Stimulated activated CD8-positive, alpha-beta memory T cell treated with anti-CD3 and anti-CD28 coated beads, Interleukin-12 subunit alpha, Interleukin-12 subunit beta, amount 100 ng/mL, for 24 hours (primary cell): Measurements from ENCODE around the gene SPDYC.
A peak's percentile ranks its signal among the peaks of the same experiment; 100 is the strongest.
"Not testable (repeated sequence)": the region's sequence is repeated elsewhere in the genome, so short reads cannot be mapped to it uniquely, and the experiment has no call there.

Experiments
- DNase-seq: peaks from one replicate; pipeline ENCODE4 v3.0.0-alpha.2; 2020; ENCODE audit errors: extremely low read depth

SPDYC gene

DNA sequence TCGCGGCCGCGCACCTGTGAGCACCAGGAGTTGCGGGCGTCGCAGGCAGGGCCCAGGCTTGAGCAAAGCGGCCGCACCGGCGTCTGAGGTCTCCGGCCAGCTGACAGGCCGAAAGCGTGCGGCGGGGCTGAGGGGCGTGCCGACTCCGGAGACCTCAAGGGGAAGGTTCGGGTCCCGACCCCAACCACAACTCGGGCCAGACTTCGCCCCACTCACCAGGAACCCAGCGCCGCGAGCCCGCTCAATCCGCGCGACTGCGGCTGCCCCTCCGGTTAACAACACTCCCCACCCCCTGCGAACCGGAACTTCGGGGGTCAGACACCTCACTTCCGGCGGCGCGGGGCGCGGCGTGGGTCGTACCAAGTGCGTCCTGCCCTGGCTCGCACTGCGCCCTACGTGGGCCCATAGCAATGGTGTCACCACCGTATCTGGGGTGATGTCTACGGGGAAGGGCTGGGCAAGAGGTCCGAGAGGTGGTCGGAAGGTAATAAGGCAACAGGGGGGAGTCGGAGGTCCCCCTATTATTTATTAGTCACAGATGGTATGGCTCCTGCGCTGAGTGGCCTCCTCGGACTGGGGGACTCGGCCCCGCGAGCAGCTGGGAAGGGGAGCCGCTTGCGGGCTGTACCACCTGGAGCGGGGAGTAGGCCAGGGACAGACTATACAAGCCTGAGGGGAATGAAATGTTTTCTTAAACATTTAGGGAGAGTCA lies 35.6 kb upstream of the SPDYC start, which contains the start of gene SYVN1:
Gene SYVN1 (minus strand): TSS at position 280 of the 712 bp plus-strand sequence. CDS start 918 bp downstream, outside the sequence.
- peak; percentile 85 for DNase-seq

DNA sequence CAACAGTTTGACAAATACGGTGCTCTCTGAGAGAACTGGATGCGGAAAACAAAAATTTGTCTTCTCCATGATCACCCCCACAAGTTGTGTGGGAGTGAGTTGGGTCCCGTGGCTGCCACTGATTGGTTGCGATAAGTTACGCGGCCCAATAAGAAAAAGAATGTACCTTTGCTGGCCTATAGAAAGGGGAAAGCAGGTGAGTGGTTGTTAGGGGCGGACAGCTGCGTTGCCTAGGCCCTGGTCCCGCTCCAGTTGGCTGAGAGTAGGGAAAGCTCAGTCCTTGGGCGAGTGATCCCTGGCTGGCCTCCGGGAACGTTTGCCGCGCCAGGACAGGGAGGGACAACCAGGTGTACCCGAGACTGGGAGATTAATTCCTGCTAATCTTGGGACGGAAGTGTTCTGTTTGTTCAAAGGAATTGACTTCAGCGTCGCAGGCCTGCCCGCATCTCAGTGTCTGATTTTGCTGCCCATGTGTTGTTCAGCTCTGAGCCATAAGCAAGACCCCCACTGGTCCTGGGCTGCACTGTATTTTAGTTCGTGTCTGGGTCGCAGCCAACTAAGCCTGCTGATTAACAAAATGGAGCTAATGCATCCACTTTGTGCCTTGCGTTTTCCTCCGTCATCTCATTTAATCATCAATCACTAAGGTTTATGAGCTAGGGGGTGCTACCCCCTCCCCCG lies 34.9 kb upstream of the SPDYC start:
- peak; percentile 59 for DNase-seq

DNA sequence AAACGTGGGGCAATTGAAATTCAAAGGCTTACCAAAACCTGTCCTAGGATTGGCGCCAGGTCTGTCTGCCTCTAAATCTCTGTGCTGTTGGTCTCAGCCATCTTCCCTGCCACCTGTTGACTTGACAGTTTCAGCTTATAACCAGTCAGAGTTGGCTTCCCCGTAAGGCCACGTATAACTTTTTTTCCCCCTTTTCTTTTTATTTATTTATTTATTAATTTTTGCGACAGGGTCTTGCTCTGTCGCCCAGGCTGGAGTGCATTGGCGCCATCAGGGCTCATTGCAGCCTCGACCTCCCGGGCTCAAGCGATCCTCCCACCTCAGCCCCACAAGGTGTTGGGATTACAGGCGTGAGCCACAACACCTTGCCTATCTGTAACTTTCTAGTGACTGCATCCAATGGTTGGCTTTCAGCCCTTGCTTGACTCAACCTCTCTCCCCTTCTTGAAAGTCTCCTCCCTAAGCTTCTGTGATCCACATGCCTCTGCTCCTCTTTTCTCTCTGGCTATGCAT lies 34.3 kb upstream of the SPDYC start:
- DNase-seq: no peak

DNA sequence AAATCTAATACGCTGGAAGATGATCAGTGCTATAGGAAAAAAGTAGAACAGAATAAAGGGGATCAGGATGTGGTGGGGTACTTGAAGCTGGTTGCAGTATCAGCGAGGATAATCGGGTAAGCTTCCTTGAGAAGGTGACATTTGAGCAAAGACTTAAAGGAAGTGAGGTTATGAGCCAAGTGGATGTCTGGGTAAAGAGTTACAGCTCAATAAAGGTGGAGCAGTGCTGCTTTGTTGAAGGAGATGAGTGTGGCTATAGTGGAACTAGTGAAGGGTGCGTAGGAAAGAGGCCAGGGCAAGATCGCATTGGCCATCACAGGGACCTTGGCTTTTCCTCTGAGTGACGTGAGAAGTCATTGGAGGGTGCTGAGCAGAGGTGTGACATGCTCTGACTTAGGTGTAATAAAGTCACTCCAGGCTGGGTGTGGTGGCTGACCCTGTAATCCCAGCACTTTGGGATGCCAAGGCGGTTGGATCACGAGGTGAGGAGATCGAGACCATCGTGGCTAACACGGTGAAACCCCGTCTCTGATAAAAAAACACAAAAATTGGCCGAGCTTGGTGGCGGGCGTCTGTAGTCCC lies 33.4 kb upstream of the SPDYC start:
- no peak for DNase-seq

DNA sequence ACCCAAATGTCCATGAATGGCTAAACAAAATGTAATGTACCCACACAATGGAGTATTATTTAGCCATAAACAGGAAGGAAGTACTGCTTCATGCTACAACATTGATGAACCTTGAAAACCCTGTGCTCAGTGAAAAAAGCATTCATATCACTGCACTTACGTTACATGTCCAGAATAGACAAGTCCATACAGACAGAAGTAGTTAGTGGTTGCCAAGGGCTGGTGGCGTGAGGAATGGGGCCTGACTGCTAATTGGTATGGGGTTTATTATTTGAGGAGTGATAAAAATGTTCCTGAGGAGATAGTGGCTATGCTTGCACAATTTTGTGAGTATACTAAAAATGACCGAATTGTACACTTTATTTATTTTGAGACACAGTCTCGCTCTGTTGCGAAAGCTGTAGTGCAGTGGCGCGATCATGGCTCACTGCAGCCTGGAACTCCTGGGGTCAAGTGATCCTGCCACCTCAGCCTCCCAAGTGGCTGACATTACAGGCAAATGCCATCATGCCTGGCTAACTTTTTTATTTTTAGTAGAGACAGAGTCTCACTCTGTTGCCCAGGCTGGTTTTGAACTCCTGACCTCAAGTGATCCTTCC lies 28.0 kb upstream of the SPDYC start:
- no peak for DNase-seq

DNA sequence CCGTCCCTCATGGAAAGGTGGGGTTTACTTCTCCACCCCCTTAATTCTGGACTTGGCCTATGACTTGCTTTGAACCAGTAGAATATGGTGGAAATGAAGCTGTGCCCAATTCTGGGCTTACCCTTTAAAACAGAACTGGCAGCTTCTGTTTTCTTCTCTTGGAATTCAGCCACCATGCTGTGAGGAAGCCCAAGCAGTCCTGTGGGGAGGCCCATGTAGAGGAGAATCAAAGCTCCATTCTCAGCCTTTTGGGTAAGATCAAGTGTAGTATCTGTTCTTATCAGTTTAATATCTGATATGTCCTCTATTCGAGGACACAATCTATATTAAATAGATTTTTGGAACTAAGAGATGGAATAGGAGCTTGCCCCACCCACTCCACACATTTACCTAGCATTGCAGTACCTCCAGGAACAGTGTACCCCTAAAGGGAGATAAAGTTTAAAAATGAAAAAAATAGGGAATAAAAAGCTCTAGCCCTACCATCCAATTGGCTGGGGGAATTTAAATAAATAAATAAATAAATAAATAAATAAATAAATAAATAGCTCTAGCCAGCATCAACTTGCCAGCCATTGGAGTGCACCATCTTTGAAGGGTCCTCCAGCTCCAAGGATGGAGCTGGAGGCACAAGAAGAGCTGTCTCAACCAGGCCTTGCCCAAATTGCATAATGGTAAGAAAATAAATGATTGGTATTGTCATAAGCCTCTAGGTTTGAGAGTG lies 22.5 kb upstream of the SPDYC start:
- DNase-seq: no peak

DNA sequence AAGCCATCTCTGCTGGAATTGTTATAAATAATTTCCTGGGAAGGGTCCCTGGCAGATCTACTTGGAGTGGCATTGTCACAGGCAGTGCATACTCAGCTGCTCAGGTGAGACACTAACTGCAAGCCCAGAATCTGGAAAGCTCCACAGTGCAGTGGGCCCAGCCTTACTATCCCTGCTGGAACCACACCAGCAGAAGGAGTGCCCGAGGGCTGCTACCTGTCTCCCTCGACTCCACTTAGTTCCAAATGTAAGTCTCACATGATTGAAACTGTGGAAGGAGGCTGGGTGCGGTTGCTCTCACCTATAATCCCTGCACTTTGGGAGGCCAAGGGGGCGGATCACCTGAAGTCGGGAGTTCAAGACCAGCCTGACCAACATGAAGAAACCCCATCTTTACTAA lies 21.4 kb upstream of the SPDYC start:
- DNase-seq: no peak

DNA sequence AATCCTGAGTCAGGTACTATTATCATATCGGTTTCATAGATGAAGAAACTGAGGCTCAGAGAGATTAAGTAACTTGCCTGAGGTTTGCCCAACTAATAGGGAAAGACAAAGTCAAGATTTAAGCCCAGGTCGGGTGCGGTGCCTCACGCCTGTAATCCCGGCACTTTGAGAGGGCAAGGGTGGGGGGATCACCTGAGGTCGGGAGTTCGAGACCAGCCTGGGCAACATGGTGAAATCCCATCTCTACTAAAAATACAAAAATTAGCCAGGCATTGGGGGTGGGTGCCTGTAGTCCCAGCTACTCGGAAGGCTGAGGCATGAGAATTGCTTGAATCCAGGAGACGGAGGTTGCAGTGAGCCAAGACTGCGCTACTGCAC lies 19.9 kb upstream of the SPDYC start:
- DNase-seq: not testable (repeated sequence)

DNA sequence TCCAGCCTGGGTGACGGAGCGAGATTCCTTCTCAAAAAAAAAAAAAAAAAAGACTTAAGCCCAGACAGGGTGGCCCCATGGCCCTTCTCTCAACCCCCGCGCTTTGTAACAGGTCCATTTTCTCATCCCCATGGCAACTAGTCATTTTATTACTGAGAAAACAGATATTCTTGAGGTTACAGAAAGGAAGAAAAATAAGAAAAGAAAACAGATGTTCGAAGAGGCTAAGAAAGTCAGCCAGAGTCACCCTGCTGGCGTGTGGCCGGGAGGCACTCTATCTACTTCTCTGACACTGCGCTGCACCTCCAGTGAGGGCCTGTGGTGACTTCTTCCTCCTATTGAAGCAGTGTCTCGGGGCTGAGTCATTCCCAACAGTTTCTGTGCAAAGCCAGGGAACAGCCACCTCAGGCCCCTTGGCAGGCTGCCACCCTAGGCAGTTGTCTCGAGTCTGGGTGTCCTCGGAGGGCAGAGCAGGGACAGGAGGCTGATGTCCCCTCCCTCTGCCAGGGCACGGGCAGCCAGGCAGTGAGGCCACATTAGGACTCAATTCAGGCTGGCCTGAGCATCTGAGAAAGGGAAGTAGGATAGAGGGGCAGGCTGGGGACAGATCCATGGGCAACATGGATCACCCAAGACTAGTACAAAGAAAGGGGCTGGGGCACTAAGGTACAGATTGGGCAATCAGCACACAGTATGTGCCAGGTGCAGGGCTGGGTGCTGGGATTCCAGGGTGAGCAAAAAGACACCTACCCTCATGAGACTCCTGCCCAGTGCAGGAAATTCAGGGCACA lies 19.3 kb upstream of the SPDYC start:
- no peak for DNase-seq

DNA sequence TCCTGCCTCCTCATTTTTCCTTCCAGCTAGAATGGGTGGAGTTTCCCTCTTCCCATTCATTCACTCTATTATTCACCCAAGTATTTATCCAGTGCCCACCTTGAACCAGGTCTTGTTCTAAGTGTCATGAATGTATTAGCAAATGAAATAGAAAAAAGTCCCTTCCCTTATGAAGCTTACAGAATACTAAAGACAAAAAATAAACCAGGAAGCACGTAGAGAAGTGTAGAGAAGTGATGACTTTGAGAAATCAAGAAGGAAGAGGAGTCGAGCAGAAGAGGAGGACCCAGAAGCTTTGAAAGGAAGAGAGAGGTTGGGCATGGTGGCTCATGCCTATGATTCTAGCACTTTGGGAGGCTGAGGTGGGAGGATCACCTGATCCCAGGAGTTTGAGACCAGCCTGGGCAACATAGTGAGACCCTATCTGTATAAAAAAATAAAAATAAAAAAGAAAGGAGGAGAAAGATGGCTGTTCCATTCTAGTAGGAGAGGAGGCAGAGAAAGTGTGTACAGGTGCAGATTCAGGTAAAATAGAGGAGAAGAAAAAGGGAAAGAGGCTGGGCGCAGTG lies 18.6 kb upstream of the SPDYC start:
- DNase-seq: no peak

DNA sequence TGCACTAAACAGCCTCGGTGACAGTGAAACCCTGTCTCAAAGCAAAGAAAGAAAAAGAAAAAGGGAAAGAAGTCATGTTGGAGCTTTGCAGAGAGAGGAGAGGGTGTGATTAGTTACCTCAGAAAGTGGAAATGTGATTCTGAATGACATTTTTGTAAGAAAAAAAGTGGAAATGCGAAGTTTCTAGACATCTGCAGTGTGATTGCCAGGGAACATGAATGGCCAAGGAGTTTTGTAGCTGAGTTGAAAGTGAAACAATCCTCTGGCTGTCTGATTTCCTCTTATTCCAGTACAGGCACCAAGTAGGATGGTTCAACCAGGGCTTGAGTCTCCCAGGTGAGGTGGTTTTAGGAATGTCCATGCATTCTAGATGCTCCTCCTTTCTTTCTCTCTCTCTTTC lies 17.9 kb upstream of the SPDYC start:
- DNase-seq: no peak

DNA sequence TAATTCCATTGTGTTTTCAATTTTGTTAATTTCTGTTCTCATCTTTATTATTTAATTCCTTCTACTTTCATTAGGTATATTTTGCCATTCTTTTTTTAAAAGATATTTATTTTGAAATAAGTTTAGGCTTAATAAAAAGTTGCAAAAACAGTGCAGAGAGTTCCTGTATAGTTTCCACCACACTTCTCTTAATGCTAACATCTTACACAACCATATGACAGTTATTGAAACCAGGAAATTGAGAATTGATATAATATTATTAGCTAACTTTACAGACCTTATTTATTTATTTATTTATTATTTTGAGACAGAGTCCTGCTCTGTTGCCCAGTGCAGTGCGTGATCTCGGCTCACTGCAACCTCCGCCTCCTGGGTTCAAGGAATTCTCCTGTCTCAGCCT lies 13.8 kb upstream of the SPDYC start:
- DNase-seq: no peak

DNA sequence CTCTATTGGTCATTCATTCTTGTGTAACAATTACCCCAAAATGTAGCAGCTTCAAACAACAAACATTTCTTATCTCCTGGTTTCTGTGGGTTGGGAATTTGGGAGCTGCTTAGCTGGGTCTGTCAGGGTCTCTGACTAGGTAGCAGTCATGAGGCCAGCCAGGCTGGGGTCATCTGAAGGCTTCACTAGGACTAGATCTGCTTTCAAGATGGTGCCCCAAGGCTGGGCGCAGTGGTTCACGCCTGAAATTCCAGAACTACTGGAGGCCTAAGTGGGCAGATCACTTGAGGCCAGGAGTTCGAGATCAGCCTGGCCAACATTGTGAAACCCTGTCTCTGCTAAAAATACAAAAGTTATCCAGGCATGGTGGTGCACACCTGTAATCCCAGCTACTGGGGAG lies 13.1 kb upstream of the SPDYC start:
- DNase-seq: no peak

DNA sequence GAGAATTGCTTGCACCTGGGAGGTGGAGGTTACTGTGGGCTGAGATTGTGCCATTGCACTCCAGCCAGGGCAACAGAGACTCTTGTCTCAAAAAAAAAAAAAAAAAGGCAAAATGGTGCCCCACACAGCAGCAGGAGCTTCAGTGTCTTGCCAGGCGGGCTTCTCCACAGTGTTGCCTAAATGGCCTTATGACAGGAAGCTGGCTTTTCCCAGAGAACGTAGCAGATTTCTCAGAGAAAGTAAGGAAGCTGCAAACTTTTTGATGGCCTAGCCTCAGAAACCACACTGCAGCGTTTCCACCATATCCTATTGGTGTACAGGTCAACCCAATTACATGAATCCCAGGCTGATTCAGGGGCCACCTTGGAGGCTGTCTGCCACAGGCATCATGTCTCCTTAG lies 12.7 kb upstream of the SPDYC start:
- no peak for DNase-seq

DNA sequence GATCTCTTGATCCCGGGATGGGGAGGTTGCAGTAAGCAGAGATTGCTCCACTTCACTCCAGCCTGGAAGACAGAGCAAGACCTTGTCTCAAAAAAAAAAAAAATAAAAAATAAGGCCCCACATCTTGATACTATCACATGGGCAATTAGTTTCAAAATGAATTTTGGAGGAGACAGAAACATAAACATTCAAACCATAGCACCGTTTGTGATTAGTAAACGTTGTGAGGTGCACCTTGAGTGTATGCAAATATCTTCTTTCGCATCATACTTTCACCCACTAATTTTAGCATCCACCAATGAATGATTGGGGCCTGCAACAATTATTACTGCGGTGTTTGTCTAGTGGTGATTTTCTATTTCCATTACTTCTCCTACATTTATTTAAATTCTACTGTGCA lies 11.0 kb upstream of the SPDYC start:
- no peak for DNase-seq

DNA sequence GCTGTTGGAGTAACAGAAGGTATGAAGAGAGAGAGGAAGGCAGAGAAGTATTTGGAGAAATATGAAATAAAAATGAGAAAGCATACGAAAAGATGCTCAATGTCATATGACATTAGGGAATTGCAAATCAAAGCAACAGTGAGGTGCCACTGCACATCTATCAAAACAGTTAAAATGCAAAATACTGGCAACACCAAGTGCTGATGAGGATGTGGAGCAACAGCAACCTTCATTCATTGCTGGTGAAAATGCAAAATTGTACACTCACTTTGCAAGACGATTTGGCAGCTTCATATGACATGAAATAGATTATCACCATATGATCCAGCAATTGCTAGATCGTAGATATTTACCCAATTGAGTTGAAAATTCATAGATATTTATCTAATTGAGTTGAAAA lies 9.4 kb upstream of the SPDYC start:
- no peak for DNase-seq

DNA sequence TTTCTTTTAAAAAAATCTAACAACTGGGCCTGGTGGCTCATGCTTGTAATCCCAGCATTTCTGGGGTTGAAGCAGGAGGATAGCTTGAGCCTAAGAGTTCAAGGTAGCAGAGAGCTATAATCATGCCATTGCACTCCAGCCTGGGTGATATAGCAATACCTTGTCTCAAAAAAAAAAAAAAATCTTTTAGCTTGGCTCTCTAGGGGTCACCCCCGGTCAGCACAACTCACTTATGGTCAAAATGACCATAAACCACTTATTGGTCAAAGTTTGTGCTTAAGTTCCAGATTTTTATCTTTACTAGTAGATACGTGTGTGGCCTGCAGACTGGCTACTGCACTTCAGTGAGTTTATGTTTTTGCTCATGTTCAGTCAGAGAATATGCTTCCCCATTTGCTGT lies 6.3 kb upstream of the SPDYC start:
- no peak for DNase-seq

DNA sequence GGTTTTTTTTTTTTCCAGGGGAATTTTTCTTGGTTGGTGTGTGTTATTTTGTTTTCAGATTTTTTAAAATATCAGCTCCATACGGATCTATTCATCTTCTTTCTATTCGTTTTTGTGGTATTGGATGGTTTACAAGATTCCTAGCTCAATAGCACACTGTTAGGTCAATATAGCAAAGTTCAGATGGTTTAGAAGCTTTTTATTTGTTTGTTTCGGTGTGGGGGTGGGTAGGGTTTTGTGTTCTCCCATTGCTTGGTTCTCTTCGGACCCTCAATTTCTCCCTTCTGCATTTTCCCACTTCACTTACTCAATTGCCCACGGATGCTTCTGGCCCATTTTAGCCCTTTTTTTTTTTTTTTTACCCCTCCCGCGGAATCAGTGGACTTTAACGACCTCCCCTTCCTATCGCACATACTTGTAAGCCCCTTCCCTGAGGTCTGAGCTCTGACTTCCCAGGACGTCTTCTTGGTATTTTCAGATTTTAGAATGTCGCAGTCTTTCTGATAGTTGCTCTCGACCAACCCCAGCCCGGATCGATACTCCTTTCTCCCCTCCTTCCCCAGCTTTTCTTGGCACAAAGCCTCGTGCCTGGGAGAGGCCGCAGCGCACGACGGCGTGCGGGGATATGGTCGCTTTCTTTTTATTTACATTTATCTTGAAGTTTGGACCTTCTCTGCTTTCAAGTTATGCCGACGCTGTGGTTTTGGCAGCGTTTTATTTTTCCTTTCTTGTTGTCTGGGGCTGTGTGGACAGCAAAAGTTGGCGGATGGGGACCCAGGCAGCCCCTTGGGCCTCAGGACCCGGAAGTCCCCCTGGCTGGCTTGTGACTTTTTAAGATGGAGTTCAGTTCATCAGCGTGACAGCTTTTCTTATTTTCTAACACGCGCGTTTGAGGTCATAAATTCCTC lies 4.4 kb upstream of the SPDYC start:
- DNase-seq: no peak

DNA sequence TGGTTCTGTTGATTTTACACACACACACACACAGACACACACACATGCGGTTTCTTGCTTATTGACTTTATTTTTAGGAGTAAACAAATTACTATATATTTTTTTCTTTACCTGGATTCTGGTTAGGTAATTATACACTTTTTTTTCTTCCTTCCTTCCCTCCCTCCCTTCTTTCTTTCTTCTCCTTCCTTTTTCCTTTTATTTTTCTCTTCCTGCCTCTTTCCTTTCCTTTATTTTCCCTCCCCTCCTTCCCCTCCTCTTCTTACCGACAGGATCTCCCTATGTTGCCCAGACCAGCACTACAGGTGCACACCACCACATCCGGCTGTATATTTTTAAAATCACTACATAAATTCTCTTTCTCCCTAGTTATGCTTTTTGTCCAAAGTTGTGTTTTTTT lies 3.1 kb upstream of the SPDYC start:
- no peak for DNase-seq

DNA sequence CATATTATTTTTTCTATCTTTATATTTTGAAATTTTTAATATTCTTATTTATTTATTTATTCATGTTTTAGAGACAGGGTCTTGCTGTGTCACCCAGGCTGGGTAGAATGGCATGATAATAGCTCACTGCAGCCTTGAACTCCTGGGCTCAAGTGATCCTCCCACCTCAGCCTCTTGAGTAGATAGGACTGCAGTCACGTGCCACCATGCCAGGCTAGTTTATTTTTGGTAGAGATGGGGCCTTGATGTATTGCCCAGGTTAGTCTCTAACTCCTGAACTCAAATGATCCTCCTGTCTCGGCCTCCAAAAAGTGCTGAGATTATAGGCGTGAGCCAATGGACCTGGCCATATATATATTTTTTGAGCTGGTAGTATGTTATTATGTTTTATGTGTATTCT lies 2.4 kb upstream of the SPDYC start:
- no peak for DNase-seq
